Activated naive CD4-positive, alpha-beta T cell treated with anti-CD3 and anti-CD28 coated beads for 36 hours (primary cell): Measurements from ENCODE around the gene FTSJ3. TPM values are rescaled to one million over a fixed set of nuclear protein-coding genes. Genes with fewer than 3 reads are reported as not detected.
A peak's percentile ranks its signal among the peaks of the same experiment; 100 is the strongest.

Source experiments
- CTCF ChIA-PET: fragments of 350-600 bp; sonication (Branson Sonifier 250); formaldehyde crosslinking; loops from one replicate; lab custom pipeline; 2021; ENCODE audit warnings: antibody characterized with exemption; lab: Charles Lee
- DNase-seq: peaks from one replicate; pipeline ENCODE4 v3.0.0-alpha.2; 2020
- H3K27ac Mint-ChIP-seq: one replicate; pipeline ENCODE4 v1.8.0; 2021; ENCODE audit warnings: mild to moderate bottlenecking, mixed read lengths
- H3K27me3 Mint-ChIP-seq: one replicate; pipeline ENCODE4 v1.8.0; 2021; ENCODE audit warnings: low read depth, mixed read lengths
- H3K36me3 Mint-ChIP-seq: one replicate; pipeline ENCODE4 v1.8.0; 2021; ENCODE audit warnings: low read depth, mixed read lengths
- H3K4me1 Mint-ChIP-seq: one replicate; pipeline ENCODE4 v1.8.0; 2021; ENCODE audit warnings: low read depth, mixed read lengths
- H3K4me3 Mint-ChIP-seq: one replicate; pipeline ENCODE4 v1.8.0; 2021; ENCODE audit warnings: mild to moderate bottlenecking, moderate library complexity, mixed read lengths
- H3K9me3 Mint-ChIP-seq: one replicate; pipeline ENCODE4 v1.8.0; 2021; ENCODE audit warnings: mixed read lengths
- intact Hi-C: fragments of 100-400 bp; cut with micrococcal nuclease; formaldehyde crosslinking; loops from one replicate; pipeline ENCODE4 v1.15.1; 2023
- total RNA-seq, 2 experiments: library from RNA; stranded (reverse); gene quantifications; one replicate each; pipeline ENCODE4 v1.2.3, GENCODE V29; 2021

The FTSJ3 gene
- total RNA-seq, 2 experiments from 2014 or later = 25.3 to 26.2 TPM

DNA sequence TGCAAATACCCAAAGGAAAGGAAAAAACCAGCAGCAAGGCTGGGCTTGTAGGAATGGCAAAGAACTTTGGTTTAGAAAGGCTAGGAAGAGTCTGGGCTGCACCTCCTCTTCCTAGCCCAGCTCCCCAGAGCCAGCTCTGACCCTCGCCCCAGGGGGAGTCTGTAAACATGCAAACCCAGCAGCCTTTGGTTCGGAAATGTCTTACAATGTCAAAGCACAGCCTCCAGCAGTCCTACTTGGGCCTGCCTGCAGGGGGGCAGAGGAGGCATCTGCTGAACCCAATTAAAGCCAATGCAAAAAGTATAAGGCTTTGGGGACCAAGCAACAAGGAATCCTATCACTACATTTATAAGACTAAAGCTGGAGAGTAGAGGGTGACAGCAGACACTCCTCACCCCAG is 5.0 kb upstream of the FTSJ3 start:
- Mint-ChIP-seq H3K36me3 (peaks cover 53% of the 10 kb centered on the region), H3K4me1 (peaks cover 59% of the 10 kb centered on the region), H3K9me3 (no peaks in the 10 kb centered on the region), H3K27me3 (no peaks in the 10 kb centered on the region), H3K27ac (peak overlapping the region; percentile 84), H3K4me3 (no peak overlapping the region)
- intact Hi-C loops = no loop called here
- DNase-seq = no peak
- CTCF ChIA-PET = interaction anchor here (1.9 kb wide), 1 partner anchor 9 kb away, joined by 5 read pairs; no protein-coding TSS in a partner anchor

DNA sequence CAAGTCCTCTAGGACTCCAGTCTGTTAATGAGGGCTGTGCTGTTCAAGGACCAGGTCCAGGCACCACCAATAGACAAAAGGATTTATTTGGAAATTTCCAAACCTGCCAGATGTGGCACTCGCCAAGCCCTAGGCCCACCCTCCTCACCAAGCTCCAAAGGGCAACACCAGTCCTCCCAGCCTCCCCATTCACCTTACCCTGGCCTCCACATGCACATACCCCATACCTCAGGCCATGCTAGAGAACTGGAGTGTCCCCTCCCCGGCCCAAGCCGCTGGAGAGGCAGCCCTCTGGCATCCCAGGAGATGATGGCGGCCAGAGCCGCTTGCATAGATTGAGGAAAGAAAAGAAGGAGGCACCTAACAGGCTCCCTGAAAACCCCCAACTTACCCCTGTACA is 4.6 kb upstream of the FTSJ3 start:
- CTCF ChIA-PET = interaction anchor here (1.0 to 1.9 kb wide), 2 partner anchors 10 to 134 kb away, joined by 3 to 5 read pairs; no protein-coding TSS in a partner anchor
- peaks cover 59% of the 10 kb centered on the region for H3K4me1 Mint-ChIP-seq
- no peak for DNase-seq

DNA sequence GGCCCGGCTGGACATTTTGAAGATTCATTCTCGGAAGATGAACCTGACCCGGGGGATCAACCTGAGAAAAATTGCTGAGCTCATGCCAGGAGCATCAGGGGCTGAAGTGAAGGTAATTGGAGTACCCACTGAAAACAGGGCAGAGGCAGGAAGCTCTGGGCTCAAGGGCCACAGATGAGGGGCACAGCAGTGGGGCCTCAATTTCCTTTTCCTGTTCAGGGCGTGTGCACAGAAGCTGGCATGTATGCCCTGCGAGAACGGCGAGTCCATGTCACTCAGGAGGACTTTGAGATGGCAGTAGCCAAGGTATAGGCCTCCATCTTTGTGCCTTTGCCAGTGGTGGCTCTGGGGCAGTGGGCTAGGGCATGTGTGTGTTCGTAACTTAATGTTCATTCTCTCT is 4.0 kb upstream of the FTSJ3 start:
- no peaks in the 10 kb centered on the region for H3K27me3 Mint-ChIP-seq
- H3K4me3 Mint-ChIP-seq = no peak overlapping the region
- H3K36me3 Mint-ChIP-seq = peaks cover 58% of the 10 kb centered on the region
- H3K9me3 Mint-ChIP-seq = no peaks in the 10 kb centered on the region
- peaks cover 61% of the 10 kb centered on the region for H3K4me1 Mint-ChIP-seq
- no peak for DNase-seq
- intact Hi-C loops = no loop called here
- CTCF ChIA-PET = interaction anchor here (1.0 to 1.2 kb wide), 2 partner anchors 117 to 133 kb away, joined by 3 read pairs; no protein-coding TSS in a partner anchor
- H3K27ac Mint-ChIP-seq = peak overlapping the region; percentile 84

More for the DNA sequence above, 4.6 kb upstream of the FTSJ3 start:
- Mint-ChIP-seq H3K36me3 (peaks cover 55% of the 10 kb centered on the region), H3K27ac (peak overlapping the region; percentile 84), H3K27me3 (no peaks in the 10 kb centered on the region), H3K9me3 (no peaks in the 10 kb centered on the region), H3K4me3 (no peak overlapping the region)
- intact Hi-C loops = no loop called here

DNA sequence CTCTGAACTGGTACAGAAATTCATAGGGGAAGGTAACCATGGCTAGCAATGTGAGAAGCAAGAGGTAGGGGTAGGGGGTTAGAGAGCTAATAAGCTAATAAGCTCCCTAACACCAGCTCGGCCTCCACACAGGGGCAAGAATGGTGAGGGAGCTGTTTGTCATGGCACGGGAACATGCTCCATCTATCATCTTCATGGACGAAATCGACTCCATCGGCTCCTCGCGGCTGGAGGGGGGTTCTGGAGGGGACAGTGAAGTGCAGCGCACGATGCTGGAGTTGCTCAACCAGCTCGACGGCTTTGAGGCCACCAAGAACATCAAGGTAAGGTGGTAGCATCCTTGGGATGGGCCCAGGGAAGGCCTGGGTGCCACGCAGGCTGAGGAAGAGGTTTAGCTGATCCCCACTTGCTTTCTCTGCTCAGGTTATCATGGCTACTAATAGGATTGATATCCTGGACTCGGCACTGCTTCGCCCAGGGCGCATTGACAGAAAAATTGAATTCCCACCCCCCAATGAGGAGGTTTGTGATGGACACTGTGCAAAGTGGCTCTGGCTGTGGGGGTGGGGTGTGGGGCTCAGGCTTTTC is 3.5 kb upstream of the FTSJ3 start:
- H3K4me1 Mint-ChIP-seq = peaks cover 66% of the 10 kb centered on the region
- intact Hi-C loops = no loop called here

DNA sequence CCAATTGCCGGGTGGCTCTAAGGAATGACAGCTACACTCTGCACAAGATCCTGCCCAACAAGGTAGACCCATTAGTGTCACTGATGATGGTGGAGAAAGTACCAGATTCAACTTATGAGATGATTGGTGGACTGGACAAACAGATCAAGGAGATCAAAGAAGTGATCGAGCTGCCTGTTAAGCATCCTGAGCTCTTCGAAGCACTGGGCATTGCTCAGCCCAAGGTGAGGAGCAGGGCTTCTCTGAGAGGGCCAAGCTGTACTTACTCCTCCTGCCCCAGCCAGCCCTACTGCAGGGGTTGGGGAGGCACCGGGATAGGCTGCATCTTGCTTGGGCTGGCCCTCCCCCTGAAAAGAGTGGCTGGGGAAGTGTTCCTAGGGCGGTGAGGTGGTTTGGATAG is 2.8 kb upstream of the FTSJ3 start:
- Mint-ChIP-seq H3K27ac (peak overlapping the region; percentile 84), H3K27me3 (no peaks in the 10 kb centered on the region), H3K4me3 (no peak overlapping the region), H3K36me3 (peaks cover 68% of the 10 kb centered on the region), H3K9me3 (no peaks in the 10 kb centered on the region), H3K4me1 (peaks cover 71% of the 10 kb centered on the region)
- CTCF ChIA-PET = interaction anchor here (0.8 to 2.8 kb wide), 3 partner anchors 8 to 116 kb away, joined by 3 to 29 read pairs (median 3); no protein-coding TSS in a partner anchor
- intact Hi-C loops = no loop called here
- no peak for DNase-seq

More for the DNA sequence above, 3.5 kb upstream of the FTSJ3 start:
- H3K27ac Mint-ChIP-seq = peak overlapping the region; percentile 84
- DNase-seq = no peak
- CTCF ChIA-PET = interaction anchor here (0.8 to 1.2 kb wide), 3 partner anchors 18 to 133 kb away, joined by 3 read pairs; no protein-coding TSS in a partner anchor
- H3K27me3 Mint-ChIP-seq = no peaks in the 10 kb centered on the region
- H3K4me3 Mint-ChIP-seq = no peak overlapping the region
- no peaks in the 10 kb centered on the region for H3K9me3 Mint-ChIP-seq
- H3K36me3 Mint-ChIP-seq = peaks cover 61% of the 10 kb centered on the region

DNA sequence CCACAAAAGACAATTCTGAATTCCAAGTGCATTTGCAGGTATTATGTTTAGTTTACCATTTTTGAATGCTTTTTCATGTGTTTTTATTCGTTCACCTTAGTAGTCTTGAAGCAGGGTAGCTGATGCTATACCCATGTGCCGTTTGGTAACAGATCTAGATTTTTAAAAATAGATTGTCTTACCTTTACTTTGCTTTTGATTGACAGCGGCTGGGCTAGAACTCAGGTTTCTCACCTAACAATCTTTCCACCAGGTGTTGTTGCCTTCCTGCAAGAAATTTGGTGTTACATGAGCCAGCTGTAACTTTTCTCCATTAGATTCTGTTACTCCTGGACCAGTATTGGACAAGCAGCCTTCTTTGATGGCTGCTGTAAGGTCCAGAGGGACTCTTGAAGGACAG is 1.5 kb upstream of the FTSJ3 start:
- H3K27ac Mint-ChIP-seq = peak overlapping the region; percentile 34
- H3K9me3 Mint-ChIP-seq = no peaks in the 10 kb centered on the region
- H3K27me3 Mint-ChIP-seq = no peaks in the 10 kb centered on the region
- peak overlapping the region; percentile 26 for H3K4me3 Mint-ChIP-seq
- intact Hi-C loops = no loop called here
- CTCF ChIA-PET = interaction anchor here (0.9 to 2.8 kb wide), 5 partner anchors 10 to 87 kb away, joined by 3 to 29 read pairs (median 5); no protein-coding TSS in a partner anchor
- H3K4me1 Mint-ChIP-seq = peaks cover 73% of the 10 kb centered on the region
- H3K36me3 Mint-ChIP-seq = peaks cover 70% of the 10 kb centered on the region
- DNase-seq = no peak

DNA sequence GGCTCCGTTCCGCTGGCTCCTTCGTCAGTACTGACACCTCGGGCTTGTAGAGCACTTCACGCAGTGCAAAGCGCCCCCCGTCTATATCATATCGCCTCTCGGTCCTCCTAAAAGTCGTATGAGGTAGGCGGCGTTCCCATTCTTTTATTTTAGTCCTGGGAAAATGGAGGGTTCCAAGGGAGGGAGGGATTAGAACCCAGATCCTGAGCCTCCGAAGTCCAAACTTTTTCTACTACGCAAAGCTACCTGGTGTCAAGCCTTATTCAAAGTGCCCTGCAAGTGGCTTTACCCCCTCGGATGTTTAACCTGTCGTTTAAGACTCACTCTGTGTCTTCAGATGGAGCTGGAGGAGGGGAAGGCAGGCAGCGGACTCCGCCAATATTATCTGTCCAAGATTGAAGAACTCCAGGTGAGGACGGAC is 348 bp upstream of the FTSJ3 start:
- H3K27me3 Mint-ChIP-seq = no peaks in the 10 kb centered on the region
- H3K4me1 Mint-ChIP-seq = peaks cover 80% of the 10 kb centered on the region
- CTCF ChIA-PET = interaction anchor here (0.5 to 2.8 kb wide), 10 partner anchors 9 to 464 kb away, joined by 3 to 29 read pairs (median 4); partner anchors contain the start of genes CCDC47, DDX42 and SMARCD2
- intact Hi-C loops = loop anchor here (1.0 kb wide), 7 partner anchors 7 to 278 kb away; partner anchors contain the start of genes CCDC47, DCAF7, MAP3K3 and STRADA
- no peak for DNase-seq
- H3K9me3 Mint-ChIP-seq = no peaks in the 10 kb centered on the region
- H3K36me3 Mint-ChIP-seq = peaks cover 72% of the 10 kb centered on the region
- peak overlapping the region; percentile 99 for H3K27ac Mint-ChIP-seq
- H3K4me3 Mint-ChIP-seq = peak overlapping the region; percentile 96

DNA sequence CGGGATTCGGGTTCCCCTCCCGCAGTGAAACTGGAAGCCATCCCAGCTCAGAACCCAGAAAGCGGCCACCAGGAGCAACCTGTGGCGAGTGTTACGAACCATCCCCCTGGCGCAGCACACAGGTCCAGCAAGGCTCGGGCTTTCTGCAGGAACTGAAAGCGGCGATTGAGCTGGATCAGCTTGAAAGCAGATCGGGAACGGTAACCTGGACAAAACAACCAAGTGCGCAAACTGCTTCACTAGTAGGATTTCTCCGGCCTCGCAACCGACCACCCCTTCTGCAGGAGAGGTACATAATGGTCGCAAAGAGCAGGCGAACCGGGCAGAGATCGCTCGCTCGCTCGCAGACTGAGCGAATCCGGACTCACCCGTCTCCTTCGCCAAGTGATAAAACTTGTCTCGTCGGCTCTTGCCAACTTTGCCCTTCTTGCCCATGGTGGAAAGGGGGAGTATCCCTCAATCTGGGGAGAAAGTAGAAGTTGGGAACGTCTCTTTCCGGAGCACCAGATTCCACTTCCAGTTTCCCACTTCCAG is 928 bp downstream of the FTSJ3 start:
- DNase-seq = no peak
- H3K36me3 Mint-ChIP-seq = peaks cover 72% of the 10 kb centered on the region
- H3K4me1 Mint-ChIP-seq = peaks cover 80% of the 10 kb centered on the region
- intact Hi-C loops = loop anchor here (1.0 kb wide), 7 partner anchors 9 to 276 kb away; partner anchors contain the start of genes CCDC47, DCAF7, MAP3K3 and STRADA
- H3K27me3 Mint-ChIP-seq = no peaks in the 10 kb centered on the region
- H3K27ac Mint-ChIP-seq = peak overlapping the region; percentile 99
- H3K4me3 Mint-ChIP-seq = peak overlapping the region; percentile 96
- no peaks in the 10 kb centered on the region for H3K9me3 Mint-ChIP-seq
- CTCF ChIA-PET = interaction anchor here (1.0 kb wide), 1 partner anchor 12 kb away, joined by 3 read pairs; no protein-coding TSS in a partner anchor

DNA sequence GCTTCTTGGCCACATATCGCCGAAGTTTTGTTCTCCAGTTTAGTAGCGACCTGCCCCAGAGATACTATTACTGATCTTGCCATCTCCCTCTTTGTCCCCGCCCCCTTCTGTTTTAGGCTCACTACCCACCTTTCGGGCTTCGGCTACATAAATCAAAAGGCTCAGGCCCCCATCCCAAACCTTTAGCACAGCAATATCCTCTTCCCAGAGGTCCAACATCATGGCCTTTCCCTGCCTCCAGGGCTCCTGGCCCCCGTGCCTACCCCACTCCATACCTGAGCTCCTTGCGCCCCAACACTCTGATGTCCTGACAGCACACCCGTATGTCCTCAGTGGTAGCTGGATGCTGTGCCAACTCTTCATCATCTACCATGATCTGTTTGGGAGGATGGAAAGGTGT is 3.1 kb downstream of the FTSJ3 start:
- Mint-ChIP-seq H3K4me3 (no peak overlapping the region), H3K9me3 (no peaks in the 10 kb centered on the region), H3K27me3 (no peaks in the 10 kb centered on the region), H3K27ac (peak overlapping the region; percentile 71), H3K36me3 (peaks cover 68% of the 10 kb centered on the region), H3K4me1 (peaks cover 60% of the 10 kb centered on the region)
- intact Hi-C loops = no loop called here
- no peak for DNase-seq
- CTCF ChIA-PET = interaction anchor here (0.7 to 1.3 kb wide), 3 partner anchors 10 to 126 kb away, joined by 3 to 5 read pairs (median 3); no protein-coding TSS in a partner anchor

DNA sequence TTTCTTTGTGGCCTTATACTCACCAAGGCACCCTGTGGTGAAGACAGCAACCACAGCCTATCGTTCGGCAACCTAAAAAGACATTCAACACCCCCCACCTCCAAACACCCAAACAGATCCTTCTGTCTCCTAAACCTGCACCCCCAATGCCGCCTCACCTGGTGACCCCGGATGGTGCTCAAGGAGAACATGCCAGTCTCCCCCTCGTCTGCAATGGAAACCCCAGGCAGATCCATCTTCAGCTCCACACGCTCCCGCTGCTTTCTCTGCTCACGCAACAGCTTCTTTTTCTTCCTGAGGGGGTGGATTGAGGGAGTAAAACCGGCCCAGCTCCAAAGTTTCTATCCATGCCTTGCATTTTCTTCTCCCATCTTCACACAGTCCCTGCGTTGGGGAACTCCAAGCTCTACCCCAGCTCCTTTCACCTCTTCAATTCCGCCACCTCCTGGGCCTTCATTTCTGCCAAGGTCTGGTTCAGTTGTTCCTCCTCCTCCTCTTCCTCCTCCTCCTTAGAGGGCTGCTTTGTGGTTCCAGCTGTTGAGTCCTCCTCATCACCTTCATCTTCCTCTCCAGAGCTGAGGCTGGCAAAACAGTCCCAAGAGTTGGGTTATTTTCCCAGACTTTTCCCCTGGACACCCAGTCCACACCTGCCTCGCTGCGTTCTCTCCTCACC is 3.7 kb downstream of the FTSJ3 start:
- Mint-ChIP-seq H3K27ac (peak overlapping the region; percentile 71), H3K9me3 (no peaks in the 10 kb centered on the region), H3K36me3 (peaks cover 68% of the 10 kb centered on the region), H3K27me3 (no peaks in the 10 kb centered on the region), H3K4me3 (no peak overlapping the region), H3K4me1 (peaks cover 54% of the 10 kb centered on the region)
- intact Hi-C loops = no loop called here
- no peak for DNase-seq
- CTCF ChIA-PET = interaction anchor here (0.7 to 1.3 kb wide), 3 partner anchors 11 to 126 kb away, joined by 3 to 5 read pairs (median 3); no protein-coding TSS in a partner anchor

DNA sequence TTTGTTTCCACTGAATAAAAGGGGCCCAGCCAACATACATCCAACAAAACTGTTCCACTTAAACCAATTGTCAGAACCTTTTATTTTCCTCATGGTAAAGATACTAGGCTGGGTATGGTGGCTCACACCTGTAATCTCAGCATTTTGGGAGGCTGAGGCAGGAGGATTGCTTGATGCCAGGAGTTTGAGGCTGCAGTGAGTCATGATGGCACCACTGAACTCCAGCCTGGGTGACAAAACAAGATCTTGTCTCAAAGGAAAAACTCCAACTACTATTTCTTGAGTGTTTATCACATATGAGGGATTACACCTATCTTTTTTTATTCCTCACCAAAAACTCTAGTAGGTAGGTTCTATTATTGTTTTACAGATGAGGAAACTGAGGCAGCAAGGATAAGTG is 4.9 kb downstream of the FTSJ3 start:
- peaks cover 72% of the 10 kb centered on the region for H3K36me3 Mint-ChIP-seq
- H3K9me3 Mint-ChIP-seq = no peaks in the 10 kb centered on the region
- intact Hi-C loops = no loop called here
- no peak overlapping the region for H3K4me3 Mint-ChIP-seq
- no peak for DNase-seq
- H3K27me3 Mint-ChIP-seq = no peaks in the 10 kb centered on the region
- peaks cover 47% of the 10 kb centered on the region for H3K4me1 Mint-ChIP-seq
- H3K27ac Mint-ChIP-seq = peak overlapping the region; percentile 75
- CTCF ChIA-PET = interaction anchor here (0.9 kb wide), 1 partner anchor 47 kb away, joined by 3 read pairs; no protein-coding TSS in a partner anchor

DNA sequence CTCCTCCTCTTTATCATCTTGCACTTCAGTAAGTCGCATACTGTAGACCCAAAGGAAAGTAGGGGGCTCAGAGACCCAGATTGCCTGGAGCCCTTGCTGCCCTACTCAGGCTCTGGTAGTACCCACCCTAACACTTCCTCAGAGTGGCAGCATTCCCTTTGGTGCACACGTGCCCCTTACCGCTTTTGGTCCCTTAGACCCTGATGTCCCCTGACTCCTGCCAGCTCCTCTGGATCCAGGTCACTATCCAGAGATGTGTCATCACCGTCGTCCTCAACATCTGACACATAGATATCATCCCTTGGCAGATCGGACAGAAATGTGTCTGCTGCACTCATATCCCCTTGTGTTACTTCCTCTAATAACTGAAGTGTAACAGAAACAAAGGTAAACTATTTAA is 5.7 kb downstream of the FTSJ3 start:
- CTCF ChIA-PET = interaction anchor here (0.9 kb wide), 1 partner anchor 46 kb away, joined by 3 read pairs; no protein-coding TSS in a partner anchor
- H3K4me3 Mint-ChIP-seq = peak overlapping the region; percentile 7
- intact Hi-C loops = no loop called here

More for the DNA sequence above, 5.7 kb downstream of the FTSJ3 start:
- Mint-ChIP-seq H3K36me3 (peaks cover 70% of the 10 kb centered on the region), H3K27me3 (no peaks in the 10 kb centered on the region), H3K4me1 (peaks cover 46% of the 10 kb centered on the region), H3K27ac (peak overlapping the region; percentile 75), H3K9me3 (no peaks in the 10 kb centered on the region)
- DNase-seq = no peak
